Measurements from ENCODE around the gene DDN. TPM values are rescaled to one million over a fixed set of nuclear protein-coding genes. Genes with fewer than 3 reads are reported as not detected.
A peak's percentile ranks its signal among the peaks of the same experiment; 100 is the strongest.

DDN gene
- polyA plus RNA-seq, 3 donors from 2014 or later: not detected

DNA sequence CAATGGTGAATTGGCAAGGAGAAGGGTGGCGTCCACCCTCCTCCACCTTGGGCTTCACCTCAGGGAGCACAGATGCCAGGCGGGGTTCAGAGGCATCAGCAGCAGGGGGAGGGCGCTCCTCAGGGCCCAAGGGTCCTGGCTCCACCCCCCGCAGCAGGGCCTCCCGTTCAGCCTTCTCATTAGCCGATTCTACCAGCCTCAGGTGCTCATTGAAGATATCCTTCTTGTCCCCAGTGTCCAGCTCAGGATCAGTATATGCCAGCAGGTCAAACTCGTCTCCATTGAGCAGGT, 38.7 kb upstream of the DDN start:
- H3K27me3 Mint-ChIP-seq (ENCODE audit: low read depth in 3 of 3): peaks cover 0 to 4% (median 0%) of the 10 kb centered on the region in 3 donors
- H3K9me3 Mint-ChIP-seq: no peaks in the 10 kb centered on the region
- H3K27ac Mint-ChIP-seq: no peak overlapping the region
- no peaks in the 10 kb centered on the region for H3K4me1 Mint-ChIP-seq
- H3K36me3 Mint-ChIP-seq: peaks cover 4 to 25% (median 12%) of the 10 kb centered on the region in 3 donors
- no peak for DNase-seq
- H3K4me3 Mint-ChIP-seq: no peak overlapping the region

DNA sequence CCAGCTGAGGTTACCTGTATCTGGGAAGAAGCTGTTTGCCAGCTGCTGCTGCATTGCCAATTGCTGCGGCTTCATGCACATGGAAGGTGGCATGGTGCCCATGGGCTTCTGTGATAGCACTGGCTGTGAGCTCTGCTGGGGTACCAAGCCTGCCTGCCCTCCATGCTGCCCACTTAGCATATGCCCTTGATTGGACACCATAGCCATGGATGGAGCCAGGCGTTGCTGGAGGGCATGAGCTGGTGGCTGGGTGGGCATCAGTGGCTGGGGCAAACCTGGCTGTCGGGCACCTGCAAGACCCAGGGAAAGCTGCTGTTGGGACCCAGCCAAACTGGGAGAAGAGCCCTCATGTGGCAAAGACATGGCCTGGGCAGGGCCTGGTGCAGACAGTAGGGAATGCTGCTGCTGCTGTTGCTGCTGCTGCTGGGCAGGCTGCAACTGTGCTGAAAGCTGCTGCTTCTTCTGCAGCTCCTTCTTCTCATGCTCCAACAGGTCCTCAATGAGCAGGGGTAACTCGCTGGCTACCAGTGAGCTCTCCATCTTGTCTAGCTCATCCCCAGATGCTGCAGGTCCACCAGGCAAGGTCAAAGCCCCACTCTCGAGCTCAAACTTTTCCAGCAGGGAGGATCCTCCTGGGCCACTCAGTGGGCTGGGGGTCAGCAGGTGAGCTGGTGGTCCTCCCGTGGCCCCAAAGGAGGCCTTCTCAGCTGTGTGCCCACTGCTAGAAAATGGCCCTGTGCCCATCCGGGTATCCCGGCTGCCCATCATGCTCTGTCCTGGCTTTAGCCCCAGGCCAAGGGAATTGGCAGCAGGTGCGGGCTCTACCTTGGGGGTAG, 38.2 kb upstream of the DDN start:
- no peak overlapping the region for H3K4me3 Mint-ChIP-seq
- no peaks in the 10 kb centered on the region for H3K4me1 Mint-ChIP-seq
- DNase-seq: no peak
- H3K27me3 Mint-ChIP-seq (ENCODE audit: low read depth in 3 of 3): peaks cover 0 to 4% (median 0%) of the 10 kb centered on the region in 3 donors
- H3K36me3 Mint-ChIP-seq: peaks cover 4 to 22% (median 12%) of the 10 kb centered on the region in 3 donors
- H3K9me3 Mint-ChIP-seq: no peaks in the 10 kb centered on the region
- peak overlapping the region in 3 of 6 donors; percentile 35 to 60 (median 56) for H3K27ac Mint-ChIP-seq

DNA sequence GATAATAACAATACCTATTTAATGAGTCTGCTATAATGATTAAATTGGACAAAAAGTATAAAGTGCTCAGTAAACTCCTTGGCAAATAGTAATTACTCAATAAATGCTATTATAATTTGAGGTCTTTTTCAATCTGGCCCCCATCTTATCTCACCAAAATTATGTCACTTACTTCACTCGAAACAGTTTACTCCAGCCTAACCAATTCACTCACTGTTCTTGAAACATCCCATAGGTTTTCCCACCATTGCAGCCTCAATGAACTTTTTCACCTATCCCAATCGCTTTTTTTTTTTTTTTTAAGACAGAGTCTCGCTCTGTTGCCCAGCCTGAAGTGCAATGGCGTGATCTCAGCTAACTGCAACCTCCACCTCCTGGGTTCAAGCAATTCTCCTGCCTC, 36.9 kb upstream of the DDN start:
- H3K4me1 Mint-ChIP-seq: peaks cover 0 to under 1% of the 10 kb centered on the region in 2 donors
- H3K4me3 Mint-ChIP-seq: no peak overlapping the region
- H3K27me3 Mint-ChIP-seq (ENCODE audit: low read depth in 3 of 3): peaks cover 0 to 4% (median 0%) of the 10 kb centered on the region in 3 donors
- peak overlapping the region in 4 of 6 donors; percentile 38 to 77 (median 70) for H3K27ac Mint-ChIP-seq
- no peaks in the 10 kb centered on the region for H3K9me3 Mint-ChIP-seq
- no peak for DNase-seq
- H3K36me3 Mint-ChIP-seq: peaks cover 4 to 22% (median 12%) of the 10 kb centered on the region in 3 donors

DNA sequence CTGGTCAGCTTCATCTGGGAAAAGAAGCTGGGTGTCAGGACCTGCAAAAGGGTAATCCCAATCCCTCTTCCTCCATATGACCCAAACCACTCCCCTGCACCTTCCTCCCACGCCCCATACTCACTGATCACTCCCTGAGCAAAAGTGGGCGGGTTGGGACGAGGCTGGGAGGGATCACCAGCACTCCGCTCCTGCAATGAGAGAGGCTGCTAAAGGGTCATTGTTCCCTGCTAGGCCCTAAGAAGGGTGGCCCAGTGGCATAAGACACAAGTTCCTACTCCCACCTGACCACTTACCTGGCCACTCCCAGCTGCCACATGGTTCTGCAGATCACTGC, 35.1 kb upstream of the DDN start:
- H3K27me3 Mint-ChIP-seq (ENCODE audit: low read depth in 3 of 3): peaks cover 0 to 2% (median 0%) of the 10 kb centered on the region in 3 donors
- no peaks in the 10 kb centered on the region for H3K9me3 Mint-ChIP-seq
- peaks cover 0 to 1% of the 10 kb centered on the region in 2 donors for H3K4me1 Mint-ChIP-seq
- H3K27ac Mint-ChIP-seq: peak overlapping the region in 5 of 6 donors; percentile 6 to 74 (median 31)
- H3K36me3 Mint-ChIP-seq: peaks cover 4 to 22% (median 12%) of the 10 kb centered on the region in 3 donors
- no peak for DNase-seq
- H3K4me3 Mint-ChIP-seq: no peak overlapping the region

DNA sequence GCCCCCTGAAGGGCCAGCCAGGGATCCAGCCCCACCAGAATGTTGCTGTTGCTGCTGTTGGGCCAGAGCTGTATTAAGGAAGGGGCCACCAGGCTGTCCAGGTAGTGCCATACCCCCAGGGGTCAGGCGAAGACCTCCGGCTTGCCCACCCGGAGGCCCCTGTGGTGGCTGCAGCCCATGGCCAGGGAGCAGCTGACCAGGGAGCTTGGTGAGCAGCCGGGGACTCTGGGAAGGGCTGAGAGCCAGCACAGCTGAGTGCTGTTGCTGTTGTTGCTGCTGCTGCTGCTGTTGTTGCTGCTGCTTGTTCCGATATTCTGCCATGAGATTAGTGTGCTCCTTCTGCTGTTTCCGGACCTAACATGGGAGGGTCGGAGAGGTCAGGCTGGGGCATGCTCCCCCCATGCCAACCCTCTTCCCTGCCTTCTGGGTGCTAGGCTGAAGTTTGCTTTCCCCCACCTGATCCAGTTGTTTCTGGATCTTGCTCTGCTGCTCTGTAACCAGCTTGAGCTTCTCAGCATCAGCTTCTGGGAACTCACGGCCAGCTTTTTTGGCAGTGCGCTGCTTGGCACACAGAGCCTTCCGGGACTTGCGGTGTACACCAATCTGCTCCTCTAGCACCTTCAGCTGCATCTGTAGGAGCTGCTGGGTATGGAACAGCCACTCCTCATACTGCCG, 34.6 kb upstream of the DDN start:
- DNase-seq: no peak
- Mint-ChIP-seq H3K27ac (peak overlapping the region in 3 of 6 donors; percentile 6 to 81 (median 65)), H3K36me3 (peaks cover 4 to 19% (median 12%) of the 10 kb centered on the region in 3 donors)

DNA sequence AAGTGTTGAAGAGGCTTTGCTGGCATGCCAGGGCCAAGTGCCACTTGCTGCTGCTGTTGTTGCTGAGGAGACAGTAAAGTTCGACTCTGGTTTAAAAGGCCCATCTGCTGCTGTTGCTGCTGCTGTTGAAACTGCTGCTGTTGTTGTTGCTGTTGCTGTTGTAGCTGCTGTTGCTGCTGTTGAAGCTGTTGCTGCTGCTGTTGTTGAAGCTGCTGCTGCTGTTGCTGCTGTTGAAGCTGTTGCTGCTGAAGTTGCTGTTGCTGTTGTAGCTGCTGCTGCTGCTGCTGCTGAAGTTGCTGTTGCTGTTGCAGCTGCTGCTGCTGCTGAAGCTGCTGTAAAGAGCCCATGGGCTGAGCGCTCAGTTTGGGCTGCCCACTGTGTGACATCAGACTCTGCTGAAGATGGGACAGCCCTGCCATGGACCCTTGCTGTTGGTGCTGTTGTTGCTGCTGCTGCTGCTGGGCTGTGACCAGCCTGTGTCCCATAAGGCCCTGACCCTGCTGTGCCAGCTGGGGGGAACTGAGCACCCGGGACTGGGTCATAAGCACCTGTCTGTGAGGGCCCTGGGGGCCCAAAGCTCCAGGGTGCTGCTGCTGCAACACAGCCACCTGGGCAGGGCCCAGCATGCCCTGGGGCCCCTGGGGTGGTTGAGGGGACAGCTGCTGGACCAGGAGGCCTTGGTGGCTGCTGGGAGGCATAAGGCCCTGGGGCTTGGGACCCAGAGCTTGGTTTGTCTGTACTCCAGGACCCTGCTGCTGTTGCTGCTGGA, 33.7 kb upstream of the DDN start:
- Mint-ChIP-seq H3K36me3 (peaks cover 8 to 22% (median 12%) of the 10 kb centered on the region in 3 donors), H3K4me3 (no peak overlapping the region), H3K27ac (peak overlapping the region in 4 of 6 donors; percentile 19 to 79 (median 52))

More for the DNA sequence above, 34.6 kb upstream of the DDN start:
- Mint-ChIP-seq H3K27me3 (ENCODE audit: low read depth in 3 of 3) (peaks cover 0 to 2% (median 0%) of the 10 kb centered on the region in 3 donors), H3K9me3 (no peaks in the 10 kb centered on the region), H3K4me1 (peaks cover 0 to 1% of the 10 kb centered on the region in 2 donors), H3K4me3 (peak overlapping the region in 1 of 5 donors; percentile 23)

DNA sequence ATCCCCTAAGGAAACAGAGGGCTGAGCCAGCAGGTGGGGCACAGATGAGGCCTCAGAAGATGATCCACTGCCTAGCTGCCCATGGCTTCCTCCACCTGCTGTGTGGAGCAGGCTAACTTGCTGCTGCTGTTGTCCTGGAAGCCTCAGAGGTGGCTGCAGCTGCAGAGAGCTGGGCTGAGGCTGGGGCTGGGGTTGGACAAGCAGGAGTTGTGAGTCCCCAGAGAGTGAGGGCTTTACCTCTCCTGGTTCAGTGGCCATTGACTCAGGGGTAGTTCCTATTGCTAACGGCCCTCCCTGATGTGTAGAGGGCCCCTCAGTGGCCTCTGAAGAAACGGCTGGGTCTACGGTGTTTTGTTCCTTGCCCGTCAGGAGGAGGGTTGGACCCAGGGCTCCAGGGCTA, 33.1 kb upstream of the DDN start:
- Mint-ChIP-seq H3K27me3 (ENCODE audit: low read depth in 3 of 3) (peaks cover 0 to 4% (median 2%) of the 10 kb centered on the region in 3 donors), H3K9me3 (no peaks in the 10 kb centered on the region), H3K4me1 (peaks cover 0 to 1% of the 10 kb centered on the region in 2 donors), H3K36me3 (peaks cover 8 to 25% (median 12%) of the 10 kb centered on the region in 3 donors), H3K4me3 (no peak overlapping the region), H3K27ac (peak overlapping the region in 4 of 6 donors; percentile 19 to 79 (median 52))
- DNase-seq: no peak

More for the DNA sequence above, 33.7 kb upstream of the DDN start:
- H3K27me3 Mint-ChIP-seq (ENCODE audit: low read depth in 3 of 3): peaks cover 0 to 2% (median 0%) of the 10 kb centered on the region in 3 donors
- no peak for DNase-seq
- H3K4me1 Mint-ChIP-seq: peaks cover 0 to 1% of the 10 kb centered on the region in 2 donors
- H3K9me3 Mint-ChIP-seq: no peaks in the 10 kb centered on the region

DNA sequence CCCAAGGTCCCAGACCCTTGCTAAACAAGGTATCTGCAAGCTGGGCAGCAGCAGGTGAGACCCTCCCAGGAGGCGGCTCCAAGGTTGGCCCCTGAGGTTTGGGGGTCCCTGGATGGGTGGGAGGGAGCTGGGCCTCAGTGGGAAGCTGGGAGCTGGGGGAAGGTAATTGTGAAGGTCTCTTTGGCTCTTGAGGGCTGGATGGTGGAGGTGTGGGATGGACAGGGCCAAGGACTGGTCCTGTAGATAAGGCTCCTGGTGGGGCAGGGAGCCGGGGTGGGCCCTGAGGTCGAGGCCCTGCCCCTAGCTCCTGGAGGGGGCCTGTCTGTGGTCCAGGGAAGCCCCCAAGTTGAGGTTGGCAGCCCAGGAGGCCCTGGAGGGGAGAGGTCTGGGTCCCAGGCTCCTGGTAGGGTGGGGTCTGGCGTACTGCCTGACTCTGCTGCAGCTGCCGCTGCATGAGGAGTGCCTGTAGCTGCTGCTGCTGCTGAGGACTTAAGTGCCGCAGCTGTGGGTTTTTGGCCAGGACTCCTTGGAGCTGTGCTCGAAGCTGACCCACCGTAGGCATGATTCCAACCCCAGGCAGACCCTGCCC, 32.5 kb upstream of the DDN start:
- DNase-seq: no peak
- H3K36me3 Mint-ChIP-seq: peaks cover 5 to 23% (median 9%) of the 10 kb centered on the region in 3 donors
- no peaks in the 10 kb centered on the region for H3K9me3 Mint-ChIP-seq
- no peak overlapping the region for H3K4me3 Mint-ChIP-seq
- H3K27ac Mint-ChIP-seq: peak overlapping the region in 1 of 6 donors; percentile 73
- peaks cover 0 to 1% of the 10 kb centered on the region in 2 donors for H3K4me1 Mint-ChIP-seq
- peaks cover 0 to 6% (median 2%) of the 10 kb centered on the region in 3 donors for H3K27me3 Mint-ChIP-seq (ENCODE audit: low read depth in 3 of 3)

DNA sequence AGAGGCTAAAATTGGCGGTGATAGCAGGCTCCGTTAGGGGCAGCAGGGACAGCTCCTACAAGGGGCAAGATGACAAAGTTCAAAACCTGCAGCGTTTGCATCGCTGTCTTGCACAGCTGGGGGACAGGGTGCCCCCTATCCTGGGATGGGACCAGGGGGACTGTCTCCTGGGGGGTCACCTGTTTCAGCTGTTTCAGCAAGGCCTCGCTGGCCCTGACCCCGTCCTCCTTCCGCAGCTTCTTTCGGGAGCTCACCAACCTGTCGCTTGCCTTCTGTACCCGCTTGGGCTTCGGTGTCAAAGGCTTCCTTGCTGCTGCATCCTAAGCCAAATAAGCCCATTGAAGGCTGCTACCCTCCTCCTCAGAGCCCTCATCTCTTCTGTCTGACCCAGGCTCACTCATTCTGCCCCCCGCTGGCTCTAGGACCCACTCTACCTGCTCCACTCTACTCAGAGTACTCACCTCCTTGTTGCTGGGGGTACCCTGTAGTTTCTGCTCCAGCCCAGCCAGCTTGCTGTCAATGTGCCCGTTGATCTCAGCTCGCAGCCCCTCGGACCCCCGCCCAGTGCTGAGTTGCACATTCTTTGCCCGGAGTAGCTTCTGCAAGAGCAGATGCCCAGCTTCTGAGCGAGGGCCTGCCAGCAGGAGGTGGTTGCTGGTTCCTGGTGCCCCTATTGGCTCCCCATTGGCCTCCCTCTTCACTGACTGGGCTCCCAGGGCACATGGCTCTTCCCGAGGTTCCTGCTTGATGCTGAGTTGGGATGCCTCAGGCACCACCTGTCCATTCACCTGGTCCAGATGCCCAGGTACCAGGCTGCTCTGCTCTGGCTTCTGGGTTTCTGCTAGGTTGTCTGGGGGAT, 31.8 kb upstream of the DDN start:
- DNase-seq: no peak
- Mint-ChIP-seq H3K9me3 (no peaks in the 10 kb centered on the region), H3K4me3 (no peak overlapping the region), H3K27ac (peak overlapping the region in 5 of 6 donors; percentile 59 to 79 (median 64)), H3K36me3 (peaks cover 4 to 26% (median 6%) of the 10 kb centered on the region in 3 donors), H3K27me3 (ENCODE audit: low read depth in 3 of 3) (peaks cover 0 to 7% (median 2%) of the 10 kb centered on the region in 3 donors), H3K4me1 (peaks cover 0 to 1% of the 10 kb centered on the region in 2 donors)

DNA sequence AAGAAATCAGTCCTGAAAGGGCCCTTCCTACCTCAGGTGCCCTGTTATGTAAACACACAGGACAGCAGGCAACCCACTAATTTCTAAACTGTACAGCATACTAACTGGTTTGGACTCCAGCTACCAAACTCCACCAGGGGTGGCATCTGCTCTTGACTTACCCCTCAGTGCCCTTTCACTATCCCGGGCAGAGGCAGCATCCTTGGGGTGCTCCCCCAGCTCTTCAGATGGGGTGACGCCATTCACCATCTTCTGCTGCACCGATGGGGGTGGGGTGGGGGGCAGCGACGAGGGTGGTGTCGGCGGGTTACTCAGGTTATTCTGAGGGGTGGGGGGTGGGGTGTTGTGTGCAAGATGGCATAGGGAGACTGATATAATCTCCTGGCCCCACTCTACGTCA, 30.9 kb upstream of the DDN start:
- Mint-ChIP-seq H3K36me3 (peaks cover 4 to 23% (median 8%) of the 10 kb centered on the region in 3 donors), H3K9me3 (no peaks in the 10 kb centered on the region)

DNA sequence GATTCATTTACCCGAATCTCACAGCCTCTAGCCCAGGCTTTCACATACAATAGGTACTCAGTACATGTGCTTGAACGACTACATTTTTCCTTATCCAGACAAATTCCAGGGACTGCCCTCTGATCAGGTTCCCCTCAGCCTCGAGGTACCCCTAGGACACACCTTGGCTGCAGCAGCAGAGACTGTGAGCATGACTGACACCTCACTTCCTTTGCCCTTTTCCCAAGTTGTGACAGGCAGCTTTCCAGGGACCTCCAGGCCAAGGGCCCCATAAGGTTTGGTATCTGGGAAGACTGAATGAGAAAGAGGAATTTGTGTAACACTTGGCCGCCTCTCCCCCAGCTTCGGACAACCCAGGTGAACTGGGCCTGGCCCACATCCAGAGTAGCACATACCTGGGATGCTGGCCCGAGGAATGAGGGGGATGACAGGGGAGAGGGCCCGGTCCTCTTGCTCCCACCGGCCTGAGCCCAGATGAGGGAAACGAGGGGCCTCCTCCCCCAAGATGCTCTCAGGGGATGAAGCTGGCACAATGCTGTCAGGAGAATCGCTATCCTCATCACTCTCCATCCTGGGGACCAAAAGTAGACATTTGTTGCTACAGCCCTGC, 29.6 kb upstream of the DDN start:
- Mint-ChIP-seq H3K4me1 (peaks cover 0 to 1% of the 10 kb centered on the region in 2 donors), H3K4me3 (no peak overlapping the region), H3K27me3 (ENCODE audit: low read depth in 3 of 3) (peaks cover 0 to 7% (median 0%) of the 10 kb centered on the region in 3 donors), H3K9me3 (no peaks in the 10 kb centered on the region), H3K27ac (peak overlapping the region in 4 of 6 donors; percentile 35 to 66 (median 58)), H3K36me3 (peaks cover 4 to 28% (median 5%) of the 10 kb centered on the region in 3 donors)
- no peak for DNase-seq

More for the DNA sequence above, 30.9 kb upstream of the DDN start:
- H3K4me3 Mint-ChIP-seq: no peak overlapping the region
- H3K27me3 Mint-ChIP-seq (ENCODE audit: low read depth in 3 of 3): peaks cover 0 to 7% (median 2%) of the 10 kb centered on the region in 3 donors
- peaks cover 0 to 1% of the 10 kb centered on the region in 2 donors for H3K4me1 Mint-ChIP-seq
- H3K27ac Mint-ChIP-seq: peak overlapping the region; percentile 46 to 77 (median 71)
- no peak for DNase-seq
